ENCODE measurements around the gene KCND3.

The KCND3 gene

DNA sequence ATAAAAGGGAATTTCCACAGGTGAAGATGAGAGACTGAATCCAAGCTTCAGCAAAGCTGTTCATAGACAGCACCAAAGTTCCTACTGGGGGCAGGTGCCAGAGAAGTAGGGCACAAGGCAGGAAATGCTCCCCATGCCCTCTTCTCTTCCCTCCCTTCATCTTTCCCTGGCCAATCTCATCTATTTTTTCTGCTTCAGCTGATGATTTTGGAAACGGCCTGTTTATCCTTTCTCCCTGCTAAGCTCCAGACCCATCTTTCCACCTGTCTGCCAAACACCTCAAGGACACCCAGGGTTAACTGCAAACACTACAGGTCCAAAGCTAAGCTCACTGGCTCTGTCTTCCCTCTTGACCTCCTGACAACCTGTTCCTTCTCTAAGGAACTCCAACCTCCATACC, 18.1 kb downstream of the KCND3 start:
- no peak for ATAC-seq

DNA sequence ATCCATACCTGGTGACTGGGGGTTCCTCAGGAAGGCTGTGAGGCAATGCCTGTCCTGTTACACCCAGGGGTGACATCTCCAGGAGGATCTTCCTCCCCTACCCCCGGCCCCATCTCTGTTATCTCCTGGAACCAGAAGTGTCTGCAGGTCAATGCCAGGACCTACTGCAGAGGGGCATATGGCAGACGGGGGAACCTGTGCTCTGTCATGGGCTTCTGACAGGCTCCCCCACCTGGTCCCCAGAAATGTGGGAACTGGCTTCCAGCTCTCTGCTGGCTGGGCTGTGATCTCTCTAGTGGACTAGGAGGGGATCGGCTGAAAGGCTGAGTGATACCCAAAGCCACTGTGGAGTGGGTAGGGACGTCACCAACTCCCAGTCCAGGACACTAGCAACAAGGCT, 21.0 kb downstream of the KCND3 start:
- TF ChIP-seq GLIS3 (CRISPR knock-in tag; IDR thresholded peaks at IDR 0.05) (no peak), OSR1 (CRISPR knock-in tag; IDR thresholded peaks at IDR 0.05) (no peak), ZNF565 (CRISPR knock-in tag; conservative IDR thresholded peaks at IDR 0.05; ENCODE audit: low read depth) (no peak), ZNF70 (CRISPR knock-in tag; IDR thresholded peaks at IDR 0.05) (no peak), ZNF8 (CRISPR knock-in tag; IDR thresholded peaks at IDR 0.05) (no peak), ZFP3 (CRISPR knock-in tag; IDR thresholded peaks at IDR 0.05) (no peak), PATZ1 (CRISPR knock-in tag; IDR thresholded peaks at IDR 0.05; ENCODE audit: borderline replicate concordance) (no peak), ISL1 (CRISPR knock-in tag; IDR thresholded peaks at IDR 0.05) (no peak), ARNTL (CRISPR knock-in tag; IDR thresholded peaks at IDR 0.05; ENCODE audit: borderline replicate concordance, low read depth) (no peak), TCF4 (CRISPR knock-in tag; IDR thresholded peaks at IDR 0.05; ENCODE audit: borderline replicate concordance) (no peak), SNAI2 (CRISPR knock-in tag; IDR thresholded peaks at IDR 0.05) (no peak), POU6F1 (CRISPR knock-in tag; IDR thresholded peaks at IDR 0.05; ENCODE audit: borderline replicate concordance, low read depth) (no peak), TOX (CRISPR knock-in tag; IDR thresholded peaks at IDR 0.05; ENCODE audit: borderline replicate concordance) (no peak), ZC3H10 (CRISPR knock-in tag; IDR thresholded peaks at IDR 0.05) (no peak), BACH2 (CRISPR knock-in tag; IDR thresholded peaks at IDR 0.05; ENCODE audit: borderline replicate concordance) (no peak), RARB (CRISPR knock-in tag; IDR thresholded peaks at IDR 0.05) (no peak), CSDC2 (CRISPR knock-in tag; IDR thresholded peaks at IDR 0.05) (no peak)
- TF ChIP-seq, protein P1, sequence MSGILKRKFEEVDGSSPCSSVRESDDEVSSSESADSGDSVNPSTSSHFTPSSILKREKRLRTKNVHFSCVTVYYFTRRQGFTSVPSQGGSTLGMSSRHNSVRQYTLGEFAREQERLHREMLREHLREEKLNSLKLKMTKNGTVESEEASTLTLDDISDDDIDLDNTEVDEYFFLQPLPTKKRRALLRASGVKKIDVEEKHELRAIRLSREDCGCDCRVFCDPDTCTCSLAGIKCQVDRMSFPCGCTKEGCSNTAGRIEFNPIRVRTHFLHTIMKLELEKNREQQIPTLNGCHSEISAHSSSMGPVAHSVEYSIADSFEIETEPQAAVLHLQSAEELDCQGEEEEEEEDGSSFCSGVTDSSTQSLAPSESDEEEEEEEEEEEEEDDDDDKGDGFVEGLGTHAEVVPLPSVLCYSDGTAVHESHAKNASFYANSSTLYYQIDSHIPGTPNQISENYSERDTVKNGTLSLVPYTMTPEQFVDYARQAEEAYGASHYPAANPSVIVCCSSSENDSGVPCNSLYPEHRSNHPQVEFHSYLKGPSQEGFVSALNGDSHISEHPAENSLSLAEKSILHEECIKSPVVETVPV (CRISPR knock-in tag; IDR thresholded peaks at IDR 0.05): no peak
- TF ChIP-seq, protein P2, sequence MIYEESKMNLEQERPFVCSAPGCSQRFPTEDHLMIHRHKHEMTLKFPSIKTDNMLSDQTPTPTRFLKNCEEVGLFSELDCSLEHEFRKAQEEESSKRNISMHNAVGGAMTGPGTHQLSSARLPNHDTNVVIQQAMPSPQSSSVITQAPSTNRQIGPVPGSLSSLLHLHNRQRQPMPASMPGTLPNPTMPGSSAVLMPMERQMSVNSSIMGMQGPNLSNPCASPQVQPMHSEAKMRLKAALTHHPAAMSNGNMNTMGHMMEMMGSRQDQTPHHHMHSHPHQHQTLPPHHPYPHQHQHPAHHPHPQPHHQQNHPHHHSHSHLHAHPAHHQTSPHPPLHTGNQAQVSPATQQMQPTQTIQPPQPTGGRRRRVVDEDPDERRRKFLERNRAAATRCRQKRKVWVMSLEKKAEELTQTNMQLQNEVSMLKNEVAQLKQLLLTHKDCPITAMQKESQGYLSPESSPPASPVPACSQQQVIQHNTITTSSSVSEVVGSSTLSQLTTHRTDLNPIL (CRISPR knock-in tag; IDR thresholded peaks at IDR 0.05; ENCODE audit: low read depth): no peak
- TF ChIP-seq, protein P3, sequence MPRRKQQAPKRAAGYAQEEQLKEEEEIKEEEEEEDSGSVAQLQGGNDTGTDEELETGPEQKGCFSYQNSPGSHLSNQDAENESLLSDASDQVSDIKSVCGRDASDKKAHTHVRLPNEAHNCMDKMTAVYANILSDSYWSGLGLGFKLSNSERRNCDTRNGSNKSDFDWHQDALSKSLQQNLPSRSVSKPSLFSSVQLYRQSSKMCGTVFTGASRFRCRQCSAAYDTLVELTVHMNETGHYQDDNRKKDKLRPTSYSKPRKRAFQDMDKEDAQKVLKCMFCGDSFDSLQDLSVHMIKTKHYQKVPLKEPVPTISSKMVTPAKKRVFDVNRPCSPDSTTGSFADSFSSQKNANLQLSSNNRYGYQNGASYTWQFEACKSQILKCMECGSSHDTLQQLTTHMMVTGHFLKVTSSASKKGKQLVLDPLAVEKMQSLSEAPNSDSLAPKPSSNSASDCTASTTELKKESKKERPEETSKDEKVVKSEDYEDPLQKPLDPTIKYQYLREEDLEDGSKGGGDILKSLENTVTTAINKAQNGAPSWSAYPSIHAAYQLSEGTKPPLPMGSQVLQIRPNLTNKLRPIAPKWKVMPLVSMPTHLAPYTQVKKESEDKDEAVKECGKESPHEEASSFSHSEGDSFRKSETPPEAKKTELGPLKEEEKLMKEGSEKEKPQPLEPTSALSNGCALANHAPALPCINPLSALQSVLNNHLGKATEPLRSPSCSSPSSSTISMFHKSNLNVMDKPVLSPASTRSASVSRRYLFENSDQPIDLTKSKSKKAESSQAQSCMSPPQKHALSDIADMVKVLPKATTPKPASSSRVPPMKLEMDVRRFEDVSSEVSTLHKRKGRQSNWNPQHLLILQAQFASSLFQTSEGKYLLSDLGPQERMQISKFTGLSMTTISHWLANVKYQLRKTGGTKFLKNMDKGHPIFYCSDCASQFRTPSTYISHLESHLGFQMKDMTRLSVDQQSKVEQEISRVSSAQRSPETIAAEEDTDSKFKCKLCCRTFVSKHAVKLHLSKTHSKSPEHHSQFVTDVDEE (CRISPR knock-in tag; IDR thresholded peaks at IDR 0.05): no peak
- no peak for ATAC-seq

More for the DNA sequence above, 18.1 kb downstream of the KCND3 start:
- no peak for TF ChIP-seq ZNF70 (CRISPR knock-in tag; IDR thresholded peaks at IDR 0.05)
- no peak for TF ChIP-seq SNAI2 (CRISPR knock-in tag; IDR thresholded peaks at IDR 0.05)
- no peak for TF ChIP-seq CSDC2 (CRISPR knock-in tag; IDR thresholded peaks at IDR 0.05)

GRCh38 chr1:111967886-111968285, 21.6 kb downstream of the KCND3 start:
- ATAC-seq: no peak
- TF ChIP-seq, protein P2 (CRISPR knock-in tag; IDR thresholded peaks at IDR 0.05; ENCODE audit: low read depth): no peak
- TF ChIP-seq GLIS3 (CRISPR knock-in tag; IDR thresholded peaks at IDR 0.05) (no peak), PPARA (CRISPR knock-in tag; IDR thresholded peaks at IDR 0.05; ENCODE audit: borderline replicate concordance) (no peak), ZC3H10 (CRISPR knock-in tag; IDR thresholded peaks at IDR 0.05) (no peak), TCF4 (CRISPR knock-in tag; IDR thresholded peaks at IDR 0.05; ENCODE audit: borderline replicate concordance) (no peak), ZNF565 (CRISPR knock-in tag; conservative IDR thresholded peaks at IDR 0.05; ENCODE audit: low read depth) (no peak), OSR1 (CRISPR knock-in tag; IDR thresholded peaks at IDR 0.05) (no peak), ZNF8 (CRISPR knock-in tag; IDR thresholded peaks at IDR 0.05) (no peak), ARNTL (CRISPR knock-in tag; IDR thresholded peaks at IDR 0.05; ENCODE audit: borderline replicate concordance, low read depth) (no peak), TOX (CRISPR knock-in tag; IDR thresholded peaks at IDR 0.05; ENCODE audit: borderline replicate concordance) (no peak), CSDC2 (CRISPR knock-in tag; IDR thresholded peaks at IDR 0.05) (no peak), ZFP3 (CRISPR knock-in tag; IDR thresholded peaks at IDR 0.05) (no peak), RARB (CRISPR knock-in tag; IDR thresholded peaks at IDR 0.05) (no peak)
- TF ChIP-seq, protein P1 (CRISPR knock-in tag; IDR thresholded peaks at IDR 0.05): no peak
- TF ChIP-seq, protein P3 (CRISPR knock-in tag; IDR thresholded peaks at IDR 0.05): no peak

All from SK-N-SH treated with all-trans-retinoic acid at 6 μM for 48 hours (cell line).